WI38 (cell line): ENCODE data around the gene EEPD1.
"Not testable (repeated sequence)": the region's sequence is repeated elsewhere in the genome, so short reads cannot be mapped to it uniquely, and the experiment has no call there.

Experiments
- H3K4me3 ChIP-seq: 2 replicates; pipeline ENCODE4 v1.5.1; 2011; ENCODE audit warnings: low read depth, mild to moderate bottlenecking, control low read depth, low read length
- TF ChIP-seq, protein P1 (sequence below): IDR thresholded peaks from 2 replicates; pipeline ENCODE4 v1.5.1; 2012; ENCODE audit warnings: low read depth, mild to moderate bottlenecking, control low read depth, low read length

The EEPD1 gene

DNA sequence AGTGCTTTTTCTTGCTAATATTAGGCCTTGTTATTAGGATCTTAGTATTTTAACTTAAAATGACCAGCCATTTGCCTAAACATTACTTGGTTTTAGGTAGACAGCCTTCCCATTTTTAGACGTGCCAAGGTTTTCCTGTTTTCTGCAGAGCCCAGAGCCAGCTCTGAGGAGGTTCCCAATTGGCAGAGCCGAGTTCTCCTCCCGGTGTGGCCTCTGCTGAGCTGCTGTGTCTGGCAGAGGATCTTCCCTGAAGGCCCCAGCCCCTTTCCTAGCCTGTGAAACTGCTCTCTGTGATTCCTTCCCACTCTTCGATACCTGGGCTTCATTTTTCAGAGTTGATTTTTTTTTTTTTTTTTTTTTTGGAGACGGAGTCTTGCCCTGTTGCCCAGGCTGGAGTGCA, 91.4 kb downstream of the EEPD1 start:
- H3K4me3 ChIP-seq = no peak overlapping the region
- TF ChIP-seq, protein P1, sequence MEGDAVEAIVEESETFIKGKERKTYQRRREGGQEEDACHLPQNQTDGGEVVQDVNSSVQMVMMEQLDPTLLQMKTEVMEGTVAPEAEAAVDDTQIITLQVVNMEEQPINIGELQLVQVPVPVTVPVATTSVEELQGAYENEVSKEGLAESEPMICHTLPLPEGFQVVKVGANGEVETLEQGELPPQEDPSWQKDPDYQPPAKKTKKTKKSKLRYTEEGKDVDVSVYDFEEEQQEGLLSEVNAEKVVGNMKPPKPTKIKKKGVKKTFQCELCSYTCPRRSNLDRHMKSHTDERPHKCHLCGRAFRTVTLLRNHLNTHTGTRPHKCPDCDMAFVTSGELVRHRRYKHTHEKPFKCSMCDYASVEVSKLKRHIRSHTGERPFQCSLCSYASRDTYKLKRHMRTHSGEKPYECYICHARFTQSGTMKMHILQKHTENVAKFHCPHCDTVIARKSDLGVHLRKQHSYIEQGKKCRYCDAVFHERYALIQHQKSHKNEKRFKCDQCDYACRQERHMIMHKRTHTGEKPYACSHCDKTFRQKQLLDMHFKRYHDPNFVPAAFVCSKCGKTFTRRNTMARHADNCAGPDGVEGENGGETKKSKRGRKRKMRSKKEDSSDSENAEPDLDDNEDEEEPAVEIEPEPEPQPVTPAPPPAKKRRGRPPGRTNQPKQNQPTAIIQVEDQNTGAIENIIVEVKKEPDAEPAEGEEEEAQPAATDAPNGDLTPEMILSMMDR = no peak

DNA sequence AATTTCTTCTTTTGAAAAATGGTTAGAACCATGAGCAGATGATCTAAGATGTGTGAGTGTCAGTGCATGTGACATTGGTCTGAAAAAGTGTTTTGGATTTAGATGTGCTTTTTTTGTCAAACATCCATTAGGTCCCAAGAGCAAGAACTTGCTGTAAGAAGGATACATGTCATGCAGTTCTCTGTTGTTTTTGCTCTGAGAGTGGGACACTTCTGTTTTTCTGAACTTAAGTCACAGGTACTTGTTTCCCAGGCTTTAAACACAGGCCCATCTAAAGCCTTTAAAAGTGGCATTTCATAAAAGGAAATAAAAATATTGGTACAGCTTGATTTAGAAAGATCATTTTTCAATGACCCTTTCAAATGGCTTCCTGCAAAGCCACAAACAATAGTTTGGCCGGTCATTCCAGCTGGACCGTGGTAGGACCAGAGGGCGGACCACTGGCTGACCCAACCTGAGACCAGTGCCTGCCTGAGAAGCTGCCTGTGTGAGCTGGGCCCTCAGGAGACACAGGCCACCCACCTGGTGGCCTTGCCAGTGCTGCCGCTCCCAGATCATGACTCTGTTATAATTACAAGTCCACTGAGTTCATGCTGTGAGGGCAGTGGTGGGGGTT, 92.7 kb downstream of the EEPD1 start:
- TF ChIP-seq, protein P1 = no peak

DNA sequence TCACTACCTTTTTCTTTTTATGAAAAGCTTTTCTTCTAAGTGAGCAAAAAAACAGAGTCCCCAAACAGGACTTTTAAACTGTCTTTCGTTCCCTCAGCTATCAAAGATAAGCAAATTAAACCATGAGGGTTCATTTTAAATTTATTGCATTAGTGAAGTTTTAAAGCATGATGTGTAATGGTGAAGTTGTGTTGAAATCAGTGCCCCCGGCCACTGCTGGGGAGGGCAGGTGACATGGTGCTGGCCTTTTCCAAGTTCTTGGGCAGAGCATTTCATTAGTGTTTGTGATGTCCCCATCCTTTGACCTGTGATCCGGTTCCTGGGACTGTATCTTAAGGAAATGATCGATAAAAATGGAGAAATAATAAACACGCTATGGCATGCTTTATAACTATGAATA, 96.0 kb downstream of the EEPD1 start:
- no peak overlapping the region for H3K4me3 ChIP-seq
- TF ChIP-seq, protein P1 = no peak

More for the DNA sequence above, 92.7 kb downstream of the EEPD1 start:
- H3K4me3 ChIP-seq = no peak overlapping the region

DNA sequence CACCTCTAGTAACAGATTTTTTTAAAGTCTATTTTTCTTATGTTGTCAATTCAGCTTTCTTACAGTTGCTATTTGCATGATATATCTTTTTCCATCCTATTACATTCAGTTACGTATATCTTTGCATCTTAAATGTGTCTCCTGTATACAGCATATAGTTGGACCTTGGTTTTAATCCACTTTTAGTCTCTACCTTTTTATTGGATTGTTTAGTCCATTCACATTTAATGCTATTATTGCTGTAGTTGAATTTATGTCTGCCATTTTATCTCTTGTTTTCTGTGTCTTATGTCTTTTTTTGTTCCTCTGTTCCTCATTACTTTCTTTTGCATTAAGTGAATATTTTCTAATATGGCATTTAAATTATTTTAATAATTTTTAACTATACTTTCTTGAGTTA, 100.6 kb downstream of the EEPD1 start:
- H3K4me3 ChIP-seq = no peak overlapping the region
- TF ChIP-seq, protein P1 = no peak

DNA sequence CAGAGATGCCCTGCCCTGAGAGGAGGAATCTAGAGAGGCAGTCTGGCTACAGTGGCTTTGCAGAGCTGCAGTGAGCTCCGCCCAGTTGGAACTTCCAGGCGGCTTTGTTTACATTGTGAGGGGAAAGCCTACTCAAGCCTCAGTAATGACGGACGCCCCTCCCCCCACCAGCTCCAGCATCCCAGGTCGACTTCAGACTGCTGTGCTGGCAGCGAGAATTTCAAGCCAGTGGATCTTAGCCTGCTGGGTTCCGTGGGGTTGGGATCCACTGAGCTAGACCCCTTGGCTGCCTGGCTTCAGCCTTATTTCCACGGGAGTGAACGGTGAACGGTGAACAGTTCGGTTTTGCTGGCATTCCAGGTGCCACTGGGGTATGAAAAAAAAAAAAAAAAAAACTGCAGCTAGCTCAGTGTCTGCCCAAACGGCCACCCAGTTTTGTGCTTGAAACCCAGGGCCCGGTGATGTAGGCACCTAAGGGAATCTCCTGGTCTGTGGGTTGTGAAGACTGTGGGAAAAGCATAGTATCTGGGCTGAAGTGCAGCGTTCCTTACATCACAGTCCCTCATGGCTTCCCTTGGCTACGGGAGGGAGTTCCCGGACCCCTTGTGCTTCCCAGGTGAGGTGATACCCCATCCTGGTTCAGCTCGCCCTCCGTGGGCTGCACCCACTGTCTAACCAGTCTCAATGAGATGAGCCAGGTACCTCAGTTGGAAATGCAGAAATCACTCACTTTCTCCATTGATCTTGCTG, 105.6 kb downstream of the EEPD1 start:
- not testable (repeated sequence) for H3K4me3 ChIP-seq

DNA sequence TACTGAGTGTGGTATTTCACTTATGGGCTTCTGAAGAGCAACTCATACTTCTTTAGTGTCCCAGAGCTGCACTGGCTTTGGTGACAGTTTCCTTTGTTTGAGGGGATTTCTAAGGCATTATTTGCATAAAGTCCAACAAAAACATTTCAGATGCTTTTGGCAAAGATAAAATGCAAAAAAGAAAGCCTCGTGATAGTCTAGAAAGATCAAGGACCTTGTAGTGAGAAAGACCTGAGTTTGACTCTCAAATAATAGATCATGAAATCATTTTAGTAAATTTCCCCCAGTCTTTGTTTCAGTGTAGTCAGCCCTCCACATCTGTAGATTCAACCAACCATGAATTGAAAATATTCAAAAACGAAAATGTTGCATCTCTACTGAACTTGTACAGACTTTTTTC, 107.4 kb downstream of the EEPD1 start:
- TF ChIP-seq, protein P1 = no peak

DNA sequence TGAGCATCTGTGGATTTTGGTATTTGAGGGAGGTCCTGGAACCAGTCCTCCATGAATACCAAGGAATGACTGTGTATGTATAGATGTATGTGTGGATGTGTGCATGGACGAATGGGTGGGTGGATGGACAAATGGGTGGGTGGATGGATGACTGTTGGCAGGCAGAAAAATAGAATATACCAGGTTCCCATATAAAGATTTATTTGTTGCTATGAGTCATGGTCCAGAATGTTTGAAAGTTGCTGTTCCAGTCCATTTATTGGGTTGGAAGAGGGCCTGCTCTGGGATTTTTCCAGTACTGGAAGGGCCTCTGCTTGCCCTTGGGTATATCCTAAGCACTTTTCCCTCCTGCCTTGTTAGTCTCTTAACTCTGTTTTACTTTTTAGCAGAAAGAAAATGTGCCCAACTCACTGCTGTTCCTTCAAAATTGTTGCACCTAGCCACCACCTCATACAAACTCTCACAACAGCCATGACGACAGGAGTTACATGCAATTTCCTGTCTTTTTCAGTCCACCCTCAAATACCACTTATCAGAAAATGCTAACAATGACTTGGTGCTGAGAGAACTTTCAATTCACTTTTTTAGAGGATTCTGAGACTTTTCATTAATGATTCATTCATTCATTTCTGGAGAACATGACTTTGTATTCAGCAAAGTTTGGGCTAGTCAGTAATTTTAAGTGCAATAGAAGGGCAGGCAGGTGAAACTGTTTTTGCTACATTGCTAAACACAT, 108.1 kb downstream of the EEPD1 start:
- TF ChIP-seq, protein P1 = no peak
- H3K4me3 ChIP-seq = no peak overlapping the region

More for the DNA sequence above, 107.4 kb downstream of the EEPD1 start:
- H3K4me3 ChIP-seq = no peak overlapping the region
